HG03135 (cell line): Measurements from ENCODE around the gene LRRC2.
"Not testable (repeated sequence)": the region's sequence is repeated elsewhere in the genome, so short reads cannot be mapped to it uniquely, and the experiment has no call there.

ENCODE experiments used
- ATAC-seq: cut with Tn5 transposase; IDR thresholded peaks from one replicate; pipeline ENCODE4 v1.9.1; 2021; ENCODE audit warnings: mild to moderate bottlenecking, moderate library complexity; ENCODE audit not compliant: unreplicated experiment

Gene LRRC2

GRCh38 chr3:46584598-46585467 lies 18.7 kb upstream of the LRRC2 start:
- ATAC-seq, result no peak

- no peak for ATAC-seq
These were observed 14.6 kb upstream of the LRRC2 start for GRCh38 chr3:46580675-46581074.

GRCh38 chr3:46579756-46580286 lies 13.7 kb upstream of the LRRC2 start:
- no peak for ATAC-seq

GRCh38 chr3:46578973-46579755 lies 13.1 kb upstream of the LRRC2 start:
- ATAC-seq, result no peak

- ATAC-seq, result not testable (repeated sequence)
These were observed 11.6 kb upstream of the LRRC2 start for GRCh38 chr3:46577580-46578249.

GRCh38 chr3:46576879-46577278 lies 10.8 kb upstream of the LRRC2 start:
- ATAC-seq, result no peak

- no peak for ATAC-seq
These were observed 10.3 kb upstream of the LRRC2 start for GRCh38 chr3:46576386-46576785.

- no peak for ATAC-seq
These were observed 9.6 kb upstream of the LRRC2 start for GRCh38 chr3:46575577-46576222.

GRCh38 chr3:46574881-46575576 lies 8.9 kb upstream of the LRRC2 start:
- ATAC-seq, result no peak

- ATAC-seq, result no peak
These were observed 8.1 kb upstream of the LRRC2 start for GRCh38 chr3:46574243-46574646.

GRCh38 chr3:46573701-46574100 lies 7.6 kb upstream of the LRRC2 start:
- ATAC-seq, result no peak

GRCh38 chr3:46571684-46572083 lies 5.6 kb upstream of the LRRC2 start:
- no peak for ATAC-seq

- no peak for ATAC-seq
These were observed 479 bp downstream of the LRRC2 start for GRCh38 chr3:46565607-46566039.

- no peak for ATAC-seq
These were observed 1.0 kb downstream of the LRRC2 start for GRCh38 chr3:46565077-46565476.

GRCh38 chr3:46564190-46565021 lies 1.7 kb downstream of the LRRC2 start:
- no peak for ATAC-seq

GRCh38 chr3:46561951-46562350 lies 4.2 kb downstream of the LRRC2 start:
- ATAC-seq, result no peak

- ATAC-seq, result no peak
These were observed 4.6 kb downstream of the LRRC2 start for GRCh38 chr3:46561511-46561910.

GRCh38 chr3:46559091-46559704 lies 6.9 kb downstream of the LRRC2 start:
- no peak for ATAC-seq
